K562 (cell line): ENCODE data around the gene CALHM4. TPM values are rescaled to one million over a fixed set of nuclear protein-coding genes. Genes with fewer than 3 reads are reported as not detected.
A peak's percentile ranks its signal among the peaks of the same experiment; 100 is the strongest.

Experiments used
- CBX3 ChIP-seq, 2 experiments: IDR thresholded peaks; 1 replicate in 1 of 2; 2 replicates in 1 of 2; pipeline ENCODE4 v1.6.1; 2012; ENCODE audit warnings: inconsistent platforms in 2 of 2, low read length in 2 of 2, borderline replicate concordance in 1 of 2, control low read depth in 1 of 2
- HDAC2 ChIP-seq: fragments of 450-650 bp; IDR thresholded peaks from 2 replicates; pipeline ENCODE4 v1.6.1; 2016; ENCODE audit warnings: mild to moderate bottlenecking
- JUND ChIP-seq, 2 experiments: IDR thresholded peaks; 2 replicates in 1 of 2; 3 replicates in 1 of 2; pipeline ENCODE4 v1.6.1; 2011; ENCODE audit warnings: borderline replicate concordance in 2 of 2, low read depth in 2 of 2, low read length in 2 of 2, improper control_type of control experiment in 1 of 2, missing biosample characterization in 1 of 2, missing genetic modification characterization in 1 of 2, missing genetic modification reagents in 1 of 2
- KDM1A ChIP-seq, 2 experiments: fragments of 450-650 bp; IDR thresholded peaks; 2 replicates each; pipeline ENCODE4 v1.6.1; 2016; ENCODE audit warnings: mild to moderate bottlenecking in 2 of 2
- MYC ChIP-seq, 2 experiments: fragments of 250-450 bp in 1 of 2; sonication (Bioruptor Pico) in 1 of 2; IDR thresholded peaks; 2 replicates each; pipeline versions ENCODE4 v1.5.1 to v1.6.1; 2012 to 2021; ENCODE audit warnings: low read depth in 2 of 2, borderline replicate concordance in 1 of 2, improper control_type of control experiment in 1 of 2, low read length in 1 of 2, mild to moderate bottlenecking in 1 of 2, moderate library complexity in 1 of 2
- NFE2 ChIP-seq: IDR thresholded peaks from 2 replicates; pipeline ENCODE4 v1.6.1; 2014; ENCODE audit warnings: antibody characterized with exemption, low read depth
- NFRKB ChIP-seq: fragments of 450-650 bp; IDR thresholded peaks from 2 replicates; pipeline ENCODE4 v1.6.1; 2016; ENCODE audit warnings: low read depth
- NRF1 ChIP-seq, 2 experiments: fragments of 450-650 bp; IDR thresholded peaks in 1 of 2; conservative IDR thresholded peaks in 1 of 2; 2 replicates each; pipeline ENCODE4 v1.6.1; 2014; ENCODE audit warnings: mild to moderate bottlenecking in 2 of 2
- SMC3 ChIP-seq: conservative IDR thresholded peaks from 2 replicates; pipeline ENCODE4 v1.6.1; 2011; ENCODE audit warnings: low read depth, low read length, improper control_type of control experiment; ENCODE audit not compliant: insufficient read depth
- SREBF1 ChIP-seq: fragments of 150-350 bp; IDR thresholded peaks from 2 replicates; pipeline ENCODE4 v1.6.1; 2014; ENCODE audit warnings: antibody characterized with exemption, low read depth, low read length, borderline replicate concordance
- TEAD2 ChIP-seq: fragments of 450-650 bp; IDR thresholded peaks from 2 replicates; pipeline ENCODE4 v1.6.1; 2016; ENCODE audit warnings: missing genetic modification characterization, control low read depth, missing compliant biosample characterization
- YY1 ChIP-seq, 3 experiments: IDR thresholded peaks; 2 replicates each; pipeline ENCODE4 v1.6.1; 2011; ENCODE audit warnings: low read length in 2 of 3, mild to moderate bottlenecking in 2 of 3, moderate library complexity in 2 of 3, borderline replicate concordance in 1 of 3, control low read depth in 1 of 3, low read depth in 1 of 3; ENCODE audit not compliant: insufficient read depth in 3 of 3, insufficient replicate concordance in 2 of 3, control insufficient read depth in 1 of 3, insufficient read length in 1 of 3; ENCODE audit errors: extremely low read depth in 1 of 3
- polyA plus RNA-seq, 8 experiments: library from polyadenylated mRNA; depleted of rRNA in 4 of 8; stranded (reverse) in 5 of 8; unstranded in 3 of 8; fragments of >200 nt; fragmentation: Nextera tagmentation in 2 of 8; fragmentation: Illumina TruSeq in 1 of 8; extraction: Ambion mirVana in 2 of 8; extraction: Trizol in 1 of 8; gene quantifications; 2 replicates each; pipeline versions ENCODE4 v1.2.1 to v1.2.3, GENCODE V29; 2011 to 2014; ENCODE audit warnings: inconsistent platforms in 1 of 8, missing spikeins in 1 of 8
- total RNA-seq, 7 experiments: library from RNA; depleted of rRNA in 6 of 7; stranded (reverse); fragments of >200 nt in 6 of 7; fragmentation: Illumina TruSeq in 2 of 7; extraction: Trizol in 2 of 7; gene quantifications; 2 replicates each; pipeline versions ENCODE4 v1.2.1 to v1.2.3, GENCODE V29; 2011 to 2021; ENCODE audit warnings: low replicate concordance in 1 of 7
- TF ChIP-seq, protein P1 (sequence below), 2 experiments: fragments of 450-650 bp; conservative IDR thresholded peaks; 2 replicates each; pipeline ENCODE4 v1.6.1; 2017; ENCODE audit warnings: mild to moderate bottlenecking in 2 of 2, moderate library complexity in 2 of 2
- TF ChIP-seq, protein P2 (sequence below): fragments of 450-650 bp; formaldehyde crosslinking; IDR thresholded peaks from 2 replicates; pipeline ENCODE4 v1.4.0; 2020; ENCODE audit warnings: mild to moderate bottlenecking, moderate library complexity

CALHM4 gene
- total and polyA plus RNA-seq, 9 of the 15 experiments (the other 6 are each of a cell fraction or from before 2014, with no cell fraction given) = not detected

DNA sequence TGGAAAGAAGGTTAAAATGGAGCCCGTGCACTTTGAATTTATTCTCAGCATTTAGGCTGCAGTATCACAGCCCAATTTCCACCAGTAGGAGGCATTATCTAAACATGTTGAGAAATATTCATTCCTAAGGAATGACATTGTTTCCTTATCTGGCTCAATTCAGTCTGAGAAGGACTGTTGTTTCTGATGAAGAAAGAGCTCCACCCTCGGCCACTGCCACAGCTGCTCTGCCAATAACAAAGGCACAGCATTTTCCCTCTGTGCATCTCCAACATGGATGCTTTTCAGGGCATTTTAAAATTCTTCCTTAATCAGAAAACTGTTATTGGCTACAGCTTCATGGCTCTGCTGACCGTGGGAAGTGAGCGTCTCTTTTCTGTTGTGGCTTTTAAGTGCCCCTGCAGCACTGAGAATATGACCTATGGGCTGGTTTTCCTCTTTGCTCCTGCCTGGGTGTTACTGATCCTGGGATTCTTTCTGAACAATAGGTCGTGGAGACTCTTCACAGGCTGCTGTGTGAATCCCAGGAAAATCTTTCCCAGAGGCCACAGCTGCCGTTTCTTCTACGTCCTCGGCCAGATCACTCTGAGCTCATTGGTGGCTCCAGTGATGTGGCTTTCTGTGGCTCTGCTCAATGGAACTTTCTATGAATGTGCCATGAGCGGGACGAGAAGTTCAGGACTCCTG lies 42.0 kb upstream of the CALHM4 start, which contains the start of gene CALHM5 (continued):
- TF ChIP-seq HDAC2 (peak; percentile 41; the same call in 1 of the 2 replicates), JUND (IDR thresholded peaks at IDR 0.05; ENCODE audit: borderline replicate concordance, low read depth, low read length) (peak; percentile 68), JUND (tag; IDR thresholded peaks at IDR 0.05; ENCODE audit: borderline replicate concordance, low read depth, low read length) (peak; percentile 74; the same call in 1 of the 3 replicates), SMC3 (peak; percentile 31; the same call in 1 of the 2 replicates), TEAD2 (tag) (peak; percentile 68; the same call in 1 of the 2 replicates), YY1 (IDR thresholded peaks at IDR 0.05; ENCODE audit: borderline replicate concordance in 1 of 3, control insufficient read depth in 1 of 3, extremely low read depth in 1 of 3, insufficient read depth in 3 of 3, insufficient read length in 1 of 3, insufficient replicate concordance in 2 of 3, low read depth in 1 of 3, low read length in 2 of 3) (peak in 1 of 3 experiments; percentile 39), KDM1A (IDR thresholded peaks at IDR 0.05) (0 out of 4 replicates have a peak, but pooled peaks of 1 of the 2 experiments have one; percentile 17), NFE2 (0 out of 2 replicates have a peak, but pooled peaks have one; percentile 12), NFRKB (no peak), CBX3 (IDR thresholded peaks at IDR 0.05; ENCODE audit: borderline replicate concordance in 1 of 2, low read length in 2 of 2) (peak in 1 of 2 experiments; percentile 53; a peak in 1 of 3 replicates), NRF1 (conservative IDR thresholded peaks at IDR 0.05 in 1 of 2, IDR thresholded peaks at IDR 0.05 in 1 of 2) (no peak), SREBF1 (no peak), MYC (IDR thresholded peaks at IDR 0.05; ENCODE audit: low read depth, low read length) (0 out of 2 replicates have a peak, but pooled peaks have one; percentile 14), MYC (CRISPR knock-in tag; IDR thresholded peaks at IDR 0.05; ENCODE audit: borderline replicate concordance, low read depth) (no peak)
- TF ChIP-seq, protein P1, sequence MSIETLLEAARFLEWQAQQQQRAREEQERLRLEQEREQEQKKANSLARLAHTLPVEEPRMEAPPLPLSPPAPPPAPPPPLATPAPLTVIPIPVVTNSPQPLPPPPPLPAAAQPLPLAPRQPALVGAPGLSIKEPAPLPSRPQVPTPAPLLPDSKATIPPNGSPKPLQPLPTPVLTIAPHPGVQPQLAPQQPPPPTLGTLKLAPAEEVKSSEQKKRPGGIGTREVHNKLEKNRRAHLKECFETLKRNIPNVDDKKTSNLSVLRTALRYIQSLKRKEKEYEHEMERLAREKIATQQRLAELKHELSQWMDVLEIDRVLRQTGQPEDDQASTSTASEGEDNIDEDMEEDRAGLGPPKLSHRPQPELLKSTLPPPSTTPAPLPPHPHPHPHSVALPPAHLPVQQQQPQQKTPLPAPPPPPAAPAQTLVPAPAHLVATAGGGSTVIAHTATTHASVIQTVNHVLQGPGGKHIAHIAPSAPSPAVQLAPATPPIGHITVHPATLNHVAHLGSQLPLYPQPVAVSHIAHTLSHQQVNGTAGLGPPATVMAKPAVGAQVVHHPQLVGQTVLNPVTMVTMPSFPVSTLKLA (conservative IDR thresholded peaks at IDR 0.05) = 0 out of 4 replicates have a peak, but pooled peaks of 1 of the 2 experiments have one; percentile 20
- TF ChIP-seq, protein P2, sequence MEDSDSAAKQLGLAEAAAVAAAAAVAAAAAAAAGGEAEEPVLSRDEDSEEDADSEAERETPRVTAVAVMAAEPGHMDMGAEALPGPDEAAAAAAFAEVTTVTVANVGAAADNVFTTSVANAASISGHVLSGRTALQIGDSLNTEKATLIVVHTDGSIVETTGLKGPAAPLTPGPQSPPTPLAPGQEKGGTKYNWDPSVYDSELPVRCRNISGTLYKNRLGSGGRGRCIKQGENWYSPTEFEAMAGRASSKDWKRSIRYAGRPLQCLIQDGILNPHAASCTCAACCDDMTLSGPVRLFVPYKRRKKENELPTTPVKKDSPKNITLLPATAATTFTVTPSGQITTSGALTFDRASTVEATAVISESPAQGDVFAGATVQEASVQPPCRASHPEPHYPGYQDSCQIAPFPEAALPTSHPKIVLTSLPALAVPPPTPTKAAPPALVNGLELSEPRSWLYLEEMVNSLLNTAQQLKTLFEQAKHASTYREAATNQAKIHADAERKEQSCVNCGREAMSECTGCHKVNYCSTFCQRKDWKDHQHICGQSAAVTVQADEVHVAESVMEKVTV (CRISPR knock-in tag) = peak; percentile 76
